ENCODE data around the gene SHROOM2.
"Not testable (repeated sequence)": the region's sequence is repeated elsewhere in the genome, so short reads cannot be mapped to it uniquely, and the experiment has no call there.

Gene SHROOM2

GRCh38 chrX:9797384-9798360, 11.4 kb downstream of the SHROOM2 start:
- DNase-seq (ENCODE audit: extremely low read depth, low read depth) = no peak
- TF ChIP-seq CTCF (IDR thresholded peaks at IDR 0.05; ENCODE audit: low read depth, low read length) = no peak

- DNase-seq (ENCODE audit: extremely low read depth, low read depth) = no peak
- no peak for TF ChIP-seq CTCF (IDR thresholded peaks at IDR 0.05; ENCODE audit: low read depth, low read length)
Measured at GRCh38 chrX:9802737-9803136, 16.5 kb downstream of the SHROOM2 start.

- TF ChIP-seq CTCF (IDR thresholded peaks at IDR 0.05; ENCODE audit: low read depth, low read length) = no peak
Measured at GRCh38 chrX:9804444-9804843, 18.2 kb downstream of the SHROOM2 start.

GRCh38 chrX:9805956-9806355, 19.7 kb downstream of the SHROOM2 start:
- DNase-seq (ENCODE audit: extremely low read depth, low read depth) = no peak
- TF ChIP-seq CTCF (IDR thresholded peaks at IDR 0.05; ENCODE audit: low read depth, low read length) = no peak

More at GRCh38 chrX:9804444-9804843, 18.2 kb downstream of the SHROOM2 start:
- no peak for DNase-seq (ENCODE audit: extremely low read depth, low read depth)

GRCh38 chrX:9807355-9808182, 21.3 kb downstream of the SHROOM2 start:
- no peak for TF ChIP-seq CTCF (IDR thresholded peaks at IDR 0.05; ENCODE audit: low read depth, low read length)
- DNase-seq (ENCODE audit: extremely low read depth, low read depth) = no peak

GRCh38 chrX:9809876-9810275, 23.6 kb downstream of the SHROOM2 start:
- not testable (repeated sequence) for DNase-seq (ENCODE audit: extremely low read depth, low read depth)

GRCh38 chrX:9811086-9811485, 24.9 kb downstream of the SHROOM2 start:
- not testable (repeated sequence) for DNase-seq (ENCODE audit: extremely low read depth, low read depth)

GRCh38 chrX:9816084-9816700, 30.0 kb downstream of the SHROOM2 start:
- no peak for TF ChIP-seq CTCF (IDR thresholded peaks at IDR 0.05; ENCODE audit: low read depth, low read length)
- DNase-seq (ENCODE audit: extremely low read depth, low read depth) = no peak
